Thyroid gland (tissue), 4 donors: Measurements from ENCODE around the gene RNF121.

Experiments used
- POLR2A ChIP-seq, 2 donors: fragments of 450-650 bp; IDR thresholded peaks; one replicate each; pipeline ENCODE4 v1.6.1; 2017; ENCODE audit warnings: antibody characterized with exemption in 2 of 2, mild to moderate bottlenecking in 2 of 2, moderate library complexity in 1 of 2
- TF ChIP-seq, protein P1 (sequence below), 6 experiments: fragments of 200-600 bp in 3 of 6; fragments of 450-650 bp in 3 of 6; sonication (generic) in 3 of 6; IDR thresholded peaks; one replicate each; pipeline ENCODE4 v1.5.1; 2016 to 2019; ENCODE audit warnings: antibody characterized with exemption in 6 of 6, mild to moderate bottlenecking in 2 of 6, inconsistent platforms in 1 of 6, moderate library complexity in 1 of 6

DNA sequence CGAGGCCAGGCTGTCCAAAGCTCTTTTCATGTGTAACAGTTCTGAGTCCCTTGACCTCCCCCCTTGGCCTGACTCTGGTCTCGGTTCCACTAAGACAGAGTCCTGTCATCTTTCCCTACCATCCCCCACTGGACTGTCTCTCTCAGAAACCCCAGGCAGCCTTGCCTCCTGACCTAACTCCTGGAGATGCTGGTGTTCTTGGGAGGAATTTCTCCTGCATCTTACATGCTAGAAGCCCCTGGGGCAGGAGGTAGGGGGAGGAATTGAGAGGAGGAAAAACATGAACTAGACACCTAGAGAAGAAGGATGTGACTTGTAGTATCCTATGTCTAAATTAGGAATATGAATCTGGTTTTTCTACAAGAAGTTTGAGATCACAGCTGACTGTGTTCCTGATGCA, 69.2 kb downstream of the RNF121 start:
- TF ChIP-seq, protein P1, sequence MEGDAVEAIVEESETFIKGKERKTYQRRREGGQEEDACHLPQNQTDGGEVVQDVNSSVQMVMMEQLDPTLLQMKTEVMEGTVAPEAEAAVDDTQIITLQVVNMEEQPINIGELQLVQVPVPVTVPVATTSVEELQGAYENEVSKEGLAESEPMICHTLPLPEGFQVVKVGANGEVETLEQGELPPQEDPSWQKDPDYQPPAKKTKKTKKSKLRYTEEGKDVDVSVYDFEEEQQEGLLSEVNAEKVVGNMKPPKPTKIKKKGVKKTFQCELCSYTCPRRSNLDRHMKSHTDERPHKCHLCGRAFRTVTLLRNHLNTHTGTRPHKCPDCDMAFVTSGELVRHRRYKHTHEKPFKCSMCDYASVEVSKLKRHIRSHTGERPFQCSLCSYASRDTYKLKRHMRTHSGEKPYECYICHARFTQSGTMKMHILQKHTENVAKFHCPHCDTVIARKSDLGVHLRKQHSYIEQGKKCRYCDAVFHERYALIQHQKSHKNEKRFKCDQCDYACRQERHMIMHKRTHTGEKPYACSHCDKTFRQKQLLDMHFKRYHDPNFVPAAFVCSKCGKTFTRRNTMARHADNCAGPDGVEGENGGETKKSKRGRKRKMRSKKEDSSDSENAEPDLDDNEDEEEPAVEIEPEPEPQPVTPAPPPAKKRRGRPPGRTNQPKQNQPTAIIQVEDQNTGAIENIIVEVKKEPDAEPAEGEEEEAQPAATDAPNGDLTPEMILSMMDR (IDR thresholded peaks at IDR 0.05): no peak
- TF ChIP-seq POLR2A (IDR thresholded peaks at IDR 0.05): no peak
